ENCODE measurements around the gene SH2D2A.
"Not testable (repeated sequence)": the region's sequence is repeated elsewhere in the genome, so short reads cannot be mapped to it uniquely, and the experiment has no call there.

Gene SH2D2A

GRCh38 chr1:156768610-156769295 is 47.9 kb downstream of the SH2D2A start:
- no peak for DNase-seq (ENCODE audit: low read depth, low spot score)

DNA sequence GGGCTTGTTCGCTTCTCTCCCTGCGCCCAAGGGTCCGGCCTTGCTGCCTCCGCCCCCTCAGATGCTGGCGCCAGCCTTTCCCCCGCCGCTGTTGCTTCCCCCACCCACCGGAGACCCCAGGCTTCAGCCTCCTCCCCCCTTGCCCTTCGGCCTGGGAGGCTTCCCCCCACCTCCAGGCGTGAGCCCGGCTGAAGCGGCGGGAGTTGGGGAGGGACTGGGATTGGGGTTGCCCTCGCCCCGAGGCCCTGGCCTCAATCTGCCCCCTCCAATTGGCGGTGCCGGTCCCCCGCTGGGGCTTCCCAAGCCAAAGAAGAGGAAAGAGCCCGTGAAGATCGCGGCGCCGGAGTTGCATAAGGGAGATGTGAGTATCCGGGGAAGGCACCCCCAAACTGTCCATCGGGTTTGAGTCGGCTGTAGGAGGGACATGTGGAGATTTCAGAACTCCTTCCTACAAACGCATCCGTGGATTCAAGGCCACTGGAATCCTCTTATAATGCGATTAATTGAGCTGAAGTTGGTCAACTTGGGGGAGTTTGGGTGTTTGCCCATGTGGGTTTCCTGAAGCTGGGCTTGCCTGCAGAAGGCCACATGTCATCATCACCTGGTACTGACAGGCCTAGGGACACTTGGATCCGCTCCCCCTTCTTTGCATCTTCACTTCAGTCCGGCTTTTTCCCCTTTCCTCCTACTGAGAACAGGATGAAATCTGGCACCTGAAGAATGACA is 48.6 kb downstream of the SH2D2A start:
- DNase-seq (ENCODE audit: low read depth, low spot score): peak; percentile 12

DNA sequence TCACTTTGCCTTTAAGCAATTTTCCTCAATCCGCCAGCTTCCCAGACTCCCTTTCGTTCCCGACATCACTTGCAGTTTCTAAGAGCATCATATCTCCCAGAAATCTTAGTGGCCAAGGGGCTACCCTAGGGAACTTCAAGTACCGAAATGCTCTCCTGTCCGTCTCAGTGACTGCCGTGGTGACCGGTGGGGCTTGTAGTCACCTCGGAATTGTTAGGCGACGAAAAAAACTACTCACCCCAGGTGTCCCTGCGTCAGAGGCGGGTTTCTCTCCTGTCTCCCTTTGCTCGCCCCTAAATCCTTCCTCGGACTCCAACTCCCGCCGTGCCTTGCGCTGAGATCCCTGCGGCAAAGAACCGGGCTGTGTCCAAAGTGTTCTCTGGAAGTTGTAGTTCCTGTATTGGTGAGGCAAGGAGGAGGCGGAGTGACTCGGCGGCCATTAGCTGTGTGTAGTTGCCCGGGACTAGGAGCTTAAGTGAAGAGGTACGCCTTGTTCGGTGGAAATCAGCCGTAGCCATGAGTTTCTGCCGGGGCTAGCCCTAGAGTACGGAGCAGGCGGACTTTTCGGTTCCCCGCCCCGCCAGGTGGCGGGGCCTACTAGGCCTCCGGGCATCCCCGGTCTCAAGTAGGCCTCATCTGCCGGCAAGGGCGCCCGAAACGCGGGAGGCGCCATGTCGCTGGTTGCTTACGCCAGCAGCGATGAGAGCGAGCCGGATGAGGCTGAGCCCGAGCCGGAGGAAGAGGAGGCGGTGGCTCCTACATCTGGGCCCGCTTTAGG is 49.4 kb downstream of the SH2D2A start, which contains the start of gene PRCC:
PRCC (plus strand) TSS at position 435 of the 778 bp plus-strand sequence; CDS start at position 672, 237 bp downstream.
- peak; percentile 93 for DNase-seq (ENCODE audit: low read depth, low spot score)

GRCh38 chr1:156766298-156767100 is 50.1 kb downstream of the SH2D2A start:
- no peak for DNase-seq (ENCODE audit: low read depth, low spot score)

- DNase-seq (ENCODE audit: low read depth, low spot score): no peak
These were observed 51.0 kb downstream of the SH2D2A start for GRCh38 chr1:156765666-156766065.

GRCh38 chr1:156765136-156765535 is 51.5 kb downstream of the SH2D2A start:
- DNase-seq (ENCODE audit: low read depth, low spot score): not testable (repeated sequence)

GRCh38 chr1:156760796-156761104 is 55.9 kb downstream of the SH2D2A start:
- no peak for DNase-seq (ENCODE audit: low read depth, low spot score)

GRCh38 chr1:156760092-156760795 is 56.4 kb downstream of the SH2D2A start:
- DNase-seq (ENCODE audit: low read depth, low spot score): no peak

DNA sequence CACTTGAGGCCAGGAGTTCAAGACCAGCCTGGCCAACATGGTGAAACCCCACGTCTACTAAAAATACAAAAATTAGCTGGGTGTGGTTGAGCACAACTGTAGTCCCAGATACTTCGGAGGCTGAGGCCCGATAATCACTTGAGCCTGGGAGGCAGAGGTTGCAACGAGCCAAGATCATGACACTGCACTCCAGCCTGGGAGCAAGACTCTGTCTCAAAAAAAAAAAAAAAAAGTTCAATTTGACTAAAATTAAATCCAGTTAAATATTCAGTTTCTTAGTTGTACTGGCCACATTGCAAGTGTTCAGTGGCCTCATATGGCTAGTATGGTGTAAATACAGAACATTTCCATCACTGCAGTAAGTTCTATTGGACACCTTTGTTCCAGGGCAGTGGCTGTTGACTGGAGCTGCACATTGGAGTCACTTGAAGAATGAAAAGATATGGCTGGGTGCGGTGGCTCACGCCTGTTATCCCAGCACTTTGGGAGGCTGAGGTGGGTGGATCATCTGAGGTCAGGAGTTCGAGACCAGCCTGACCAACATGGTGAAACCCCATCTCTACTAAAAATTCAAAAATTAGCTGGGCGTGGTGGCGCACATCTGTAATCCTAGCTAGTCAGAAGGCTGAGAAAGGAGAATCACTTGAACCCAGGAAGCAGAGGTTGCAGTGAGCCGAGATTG is 58.9 kb downstream of the SH2D2A start:
- DNase-seq (ENCODE audit: low read depth, low spot score): not testable (repeated sequence)

- no peak for DNase-seq (ENCODE audit: low read depth, low spot score)
These were observed 60.3 kb downstream of the SH2D2A start for GRCh38 chr1:156756355-156756754.

Measured in activated naive CD8-positive, alpha-beta T cell treated with anti-CD3 and anti-CD28 coated beads, Interleukin-2, amount 50 U/mL, for 16 hours (primary cell).